NCI-H748 (cell line): Measurements from ENCODE around the gene GLP1R.

Experiments
- DNase-seq: peaks from one replicate; lab custom pipeline; 2025; ENCODE audit not compliant: unreplicated experiment; lab: John Stamatoyannopoulos, UW

GLP1R gene

DNA sequence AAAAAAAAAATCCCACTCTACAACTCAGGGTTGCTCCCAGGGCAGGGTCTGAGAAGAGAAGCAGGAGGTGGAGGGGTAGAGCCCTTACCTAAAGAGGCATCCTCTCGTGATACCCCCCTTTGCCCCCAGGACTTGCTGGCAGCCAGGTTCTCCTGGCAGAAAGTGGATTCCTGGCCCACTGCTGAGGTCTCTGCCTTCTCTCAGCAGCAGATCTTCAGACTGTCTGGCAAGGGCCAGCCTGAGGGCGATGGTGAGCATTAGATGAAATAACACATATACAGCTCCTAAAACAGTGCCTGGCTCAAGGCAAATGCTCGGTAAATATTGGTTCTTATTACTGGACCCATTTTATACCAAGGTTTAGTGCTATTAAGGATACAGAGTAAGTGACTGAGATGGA, 4.8 kb upstream of the GLP1R start:
- no peak for DNase-seq

DNA sequence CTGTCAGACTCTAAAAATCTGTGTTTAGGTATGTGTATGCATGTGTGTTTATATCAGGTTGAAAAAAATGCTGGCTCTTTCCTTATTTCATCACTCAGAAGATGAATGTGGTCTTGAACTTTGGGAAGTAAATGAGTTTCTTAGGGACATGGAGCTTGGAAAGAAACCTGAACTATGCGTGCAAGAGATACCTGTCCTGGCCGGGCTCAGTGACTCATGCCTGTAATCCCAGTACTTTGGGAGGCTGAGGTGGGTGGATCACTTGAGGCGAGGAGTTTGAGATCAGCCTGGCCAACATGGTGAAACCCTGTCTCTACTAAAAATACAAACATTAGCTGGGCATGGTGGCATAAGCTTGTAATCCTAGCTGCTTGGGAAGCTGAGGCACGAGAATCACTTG, 4.4 kb upstream of the GLP1R start:
- DNase-seq, result no peak

DNA sequence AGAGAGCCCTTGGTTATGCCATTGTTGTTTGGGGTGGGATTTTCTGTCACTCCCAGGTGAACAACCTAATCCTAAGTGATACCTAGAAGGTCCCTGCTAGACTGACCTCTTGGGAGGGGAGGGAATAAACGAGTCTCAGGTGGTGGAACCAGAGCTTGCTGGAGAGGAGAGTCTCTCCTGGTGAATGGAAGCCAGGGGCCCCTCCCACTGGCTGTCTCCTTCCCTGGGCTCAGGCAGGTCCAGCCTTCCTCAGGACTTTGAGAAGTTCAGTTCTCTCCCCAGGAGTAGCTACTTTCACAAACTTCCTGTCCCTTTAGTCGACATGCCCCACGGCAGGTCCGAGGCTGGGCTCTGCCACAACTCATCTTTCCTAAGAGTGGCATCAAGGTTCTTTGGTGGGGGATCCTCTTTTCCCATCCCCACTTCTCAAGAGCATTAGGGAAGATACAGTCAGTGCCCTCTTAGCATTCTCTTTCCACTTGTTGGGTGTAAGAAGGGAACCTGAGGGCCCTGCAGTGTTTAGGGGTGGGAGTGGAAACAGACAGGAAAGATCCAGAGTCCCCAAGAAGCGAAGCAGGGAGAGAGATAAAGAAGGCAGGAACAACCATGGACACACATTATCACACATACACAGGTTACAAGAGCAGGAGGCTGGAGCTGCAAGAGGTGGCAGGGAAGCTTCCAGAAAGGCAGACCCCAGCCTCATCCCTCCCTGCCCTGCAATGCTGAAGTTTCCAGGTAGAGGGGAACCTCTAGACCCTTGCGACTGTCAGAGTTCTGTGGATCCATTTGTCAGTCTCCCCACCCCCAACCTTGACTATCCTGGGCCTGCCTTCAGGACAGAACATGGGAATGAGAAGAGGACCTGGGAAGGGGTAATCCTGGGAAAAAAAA, 900 bp upstream of the GLP1R start:
- no peak for DNase-seq

DNA sequence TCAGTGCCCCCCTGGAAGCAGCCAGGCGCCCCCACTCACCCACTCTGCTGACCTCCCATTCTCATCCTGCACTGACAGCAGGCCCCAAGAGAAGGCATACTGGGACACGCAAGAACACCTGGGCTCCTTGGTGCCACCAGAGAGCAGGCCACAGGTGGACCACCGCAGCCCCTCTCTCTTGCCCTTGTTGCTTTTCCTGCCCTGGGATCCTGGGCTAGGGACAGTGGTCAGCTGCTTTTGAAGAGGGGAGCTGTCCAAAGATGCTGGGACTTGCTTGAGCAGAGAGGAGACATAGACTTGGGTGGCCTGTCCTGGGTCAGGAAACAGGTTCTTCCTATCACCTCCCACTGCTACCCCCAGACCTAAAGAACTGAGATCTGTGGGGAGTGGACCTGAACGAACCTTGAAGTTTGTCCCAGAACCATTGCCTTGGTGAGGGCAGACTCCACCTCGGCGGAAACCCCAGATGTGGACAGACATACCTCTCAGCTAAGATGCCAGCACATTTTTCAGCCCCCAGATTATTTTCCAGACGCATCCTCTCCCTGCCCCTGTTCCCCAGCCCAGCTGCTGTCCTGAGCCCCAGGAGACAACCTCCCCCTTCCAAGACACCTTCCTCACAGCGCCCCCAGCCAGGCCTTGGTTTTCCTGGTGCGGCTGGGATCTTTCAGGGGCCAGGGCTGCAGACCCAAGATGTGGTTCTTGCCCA, 1.1 kb downstream of the GLP1R start:
- DNase-seq, result no peak

DNA sequence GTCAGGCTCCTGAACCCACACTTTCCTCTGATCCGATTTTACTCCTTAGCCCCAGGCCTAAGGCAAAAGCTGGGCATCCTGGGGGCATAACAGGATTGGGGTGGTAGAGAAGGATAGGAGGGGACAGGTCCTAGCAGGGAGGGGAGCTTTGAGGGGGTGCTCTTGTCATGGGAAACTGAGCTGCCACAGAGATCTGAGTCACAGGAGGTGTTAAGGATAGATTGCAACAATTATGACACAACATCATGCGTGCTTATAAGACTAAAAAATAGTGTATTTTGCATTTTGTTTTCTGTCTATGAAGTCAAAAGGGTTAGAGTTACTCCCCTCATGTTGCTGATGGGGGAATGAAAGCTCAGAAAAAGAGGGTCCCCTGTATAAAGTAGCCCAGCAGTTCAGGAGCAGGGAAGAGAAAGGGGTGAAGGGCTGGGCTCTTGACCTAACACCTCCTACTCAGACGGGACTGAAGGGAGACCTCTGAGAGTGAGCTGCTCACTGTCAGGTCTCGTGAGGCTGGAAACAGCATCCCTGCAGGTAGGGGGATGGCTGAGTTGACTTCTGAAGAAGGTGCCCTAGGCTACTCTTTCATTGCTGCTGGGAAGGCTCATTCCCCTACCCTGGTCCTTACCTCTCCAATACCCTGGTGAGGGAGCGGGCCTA, 2.0 kb downstream of the GLP1R start:
- no peak for DNase-seq

DNA sequence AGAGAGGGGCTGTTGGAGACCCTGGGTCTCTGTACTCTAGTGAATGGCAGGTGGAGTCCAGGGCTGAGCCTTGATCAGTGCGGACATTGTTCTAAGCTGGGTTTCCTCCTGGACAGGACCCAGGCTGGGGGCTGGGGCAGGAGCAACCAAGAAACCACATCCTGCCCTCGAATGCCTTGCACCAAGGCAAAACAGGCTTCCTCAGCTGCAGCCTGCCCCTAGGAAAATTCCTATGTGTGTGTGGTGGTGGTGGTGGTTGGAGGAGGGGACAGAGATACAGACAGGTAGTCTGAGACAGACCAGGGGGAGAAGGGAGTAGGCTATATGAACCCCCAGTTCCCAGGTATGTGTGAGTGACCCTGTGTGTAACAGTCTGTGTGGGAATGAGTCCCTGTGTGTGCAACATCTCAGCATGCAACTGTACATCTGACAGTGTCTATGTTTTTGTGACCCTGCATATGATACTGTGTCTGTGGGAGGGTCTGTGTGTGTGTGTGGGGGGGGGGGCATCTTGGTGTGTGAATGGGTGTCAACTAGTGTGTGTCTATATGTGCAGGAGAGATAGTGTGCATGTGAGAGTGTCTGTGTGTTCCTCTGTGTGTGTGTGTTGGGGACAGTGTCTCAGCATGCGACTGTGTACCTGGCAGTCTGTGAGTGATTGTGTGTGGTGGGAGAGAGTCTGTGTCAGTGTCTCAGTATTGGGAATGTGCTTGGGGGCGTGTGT, 3.0 kb downstream of the GLP1R start:
- DNase-seq, result no peak

DNA sequence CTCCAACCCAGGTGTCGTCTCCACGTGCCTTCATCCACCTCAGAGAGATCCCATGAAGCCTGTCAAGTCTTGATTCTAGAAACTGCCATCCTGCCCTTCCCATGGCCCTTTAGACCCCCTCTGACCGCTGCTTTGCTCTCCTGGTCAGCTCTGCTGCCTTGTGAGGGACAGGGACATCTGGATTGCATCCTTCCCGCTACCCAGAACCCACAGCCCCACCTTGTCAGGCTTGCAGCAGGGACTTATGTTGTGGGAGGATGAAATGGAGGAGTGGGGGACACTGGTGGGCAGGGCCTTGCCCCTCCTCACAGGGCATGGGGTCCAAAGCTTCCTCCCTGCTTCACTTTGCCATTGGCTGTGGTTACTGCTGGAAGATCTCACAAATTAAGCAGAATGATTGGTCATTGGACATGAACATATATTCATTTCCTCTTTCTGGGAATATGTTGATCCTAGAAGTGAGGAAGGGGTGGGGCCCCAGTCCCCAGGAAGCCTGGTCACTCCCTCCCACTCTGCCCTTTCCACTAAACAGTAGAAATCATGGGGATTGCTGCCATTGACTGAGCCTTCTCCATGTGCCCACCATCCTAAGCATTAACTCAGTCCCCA, 4.5 kb downstream of the GLP1R start:
- no peak for DNase-seq

DNA sequence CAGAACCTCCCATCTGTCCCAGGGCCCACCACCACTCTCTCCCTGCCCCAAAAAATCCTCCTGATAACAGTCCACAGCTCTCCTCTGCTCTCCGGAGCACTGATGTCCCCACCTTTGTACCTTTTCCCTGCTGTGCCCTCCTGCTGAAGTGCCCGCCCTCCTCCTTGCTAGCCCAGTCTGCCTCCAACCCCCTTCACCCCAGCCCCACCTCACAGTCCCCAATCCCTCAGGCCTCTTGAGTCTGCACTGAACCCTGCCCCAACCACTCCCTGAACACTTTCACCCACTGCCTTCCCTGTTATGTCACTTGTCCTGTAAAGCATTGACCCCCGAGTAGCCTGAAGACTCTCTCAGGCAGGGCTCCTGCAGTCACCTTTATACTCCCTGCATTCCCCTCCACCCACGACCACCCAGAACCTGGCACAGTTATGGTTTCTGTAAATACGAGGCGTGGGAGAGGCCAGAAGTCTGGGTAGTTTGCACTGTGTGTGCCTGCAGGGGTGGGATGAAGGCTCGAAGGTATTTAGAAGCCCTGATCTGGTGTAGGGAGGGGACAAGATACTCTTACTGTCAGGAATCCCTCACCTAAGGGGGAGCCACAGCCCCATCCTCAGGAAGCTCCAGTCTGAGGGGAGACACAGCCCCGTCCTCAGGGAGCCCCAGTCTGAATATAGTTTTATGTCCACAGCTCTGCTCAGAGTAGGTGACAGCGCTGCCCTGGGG, 5.4 kb downstream of the GLP1R start:
- DNase-seq, result no peak

DNA sequence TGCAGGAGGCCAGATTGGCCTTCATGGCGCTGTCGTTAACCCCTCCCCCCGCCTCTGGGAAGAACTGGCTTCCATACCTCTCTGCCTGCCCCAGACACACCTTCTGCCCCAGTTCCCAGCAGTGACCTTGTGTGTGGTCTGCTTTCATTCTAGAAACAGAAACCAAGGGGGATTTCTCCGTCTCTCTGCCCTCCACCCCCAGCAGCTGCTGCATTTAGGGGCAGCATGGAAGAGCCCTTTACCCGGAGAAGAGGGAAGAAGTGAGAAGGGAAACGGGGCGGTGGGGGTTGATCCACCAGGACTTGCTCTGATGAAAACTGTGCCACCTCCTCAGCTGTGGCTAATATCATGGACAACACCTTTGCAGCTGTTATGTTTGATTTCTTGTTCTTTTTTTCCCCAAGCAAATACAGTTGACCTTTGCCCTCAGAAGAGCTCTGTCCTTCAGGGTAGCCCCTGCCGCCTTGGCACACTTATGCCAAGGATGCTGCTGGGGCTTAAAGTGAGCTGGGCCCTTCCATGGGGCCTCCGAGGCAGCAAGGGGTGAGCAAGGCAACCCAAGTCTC, 6.1 kb downstream of the GLP1R start:
- no peak for DNase-seq

DNA sequence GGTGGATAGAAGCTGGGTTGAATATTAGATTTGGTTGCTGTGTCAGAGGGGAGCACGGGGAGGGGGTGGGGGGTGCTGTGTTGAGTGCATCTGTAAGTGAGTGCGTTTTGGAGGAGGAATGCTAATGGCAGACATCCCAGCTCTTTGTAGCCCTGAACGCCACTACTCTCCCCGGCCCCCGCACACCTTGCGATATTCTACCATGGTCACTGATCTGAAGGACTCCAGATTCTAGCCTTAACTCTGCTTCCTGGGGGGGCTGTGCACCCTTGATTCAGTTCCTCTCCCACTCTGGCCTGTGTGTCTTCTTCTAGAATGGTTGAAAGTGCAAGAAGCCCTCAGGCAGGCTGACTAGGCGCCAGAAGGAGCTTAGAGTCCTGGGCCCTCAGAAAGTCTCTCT, 7.1 kb downstream of the GLP1R start:
- no peak for DNase-seq

DNA sequence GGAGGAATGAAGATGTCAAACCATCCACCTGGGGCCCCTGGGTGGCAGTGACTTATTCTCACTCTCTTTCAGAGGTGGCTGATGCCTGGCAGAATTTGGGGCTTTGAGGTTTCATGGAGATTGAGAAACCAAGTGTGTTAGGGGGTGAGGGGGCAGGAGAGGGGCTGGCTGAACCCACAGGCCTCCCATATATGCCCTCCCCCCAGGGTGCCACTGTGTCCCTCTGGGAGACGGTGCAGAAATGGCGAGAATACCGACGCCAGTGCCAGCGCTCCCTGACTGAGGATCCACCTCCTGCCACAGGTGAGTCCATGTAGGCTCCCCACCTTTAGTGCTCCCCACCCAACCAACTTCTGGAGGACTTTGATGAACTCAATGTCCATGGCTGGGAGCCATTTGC, 7.6 kb downstream of the GLP1R start:
- DNase-seq, result no peak

DNA sequence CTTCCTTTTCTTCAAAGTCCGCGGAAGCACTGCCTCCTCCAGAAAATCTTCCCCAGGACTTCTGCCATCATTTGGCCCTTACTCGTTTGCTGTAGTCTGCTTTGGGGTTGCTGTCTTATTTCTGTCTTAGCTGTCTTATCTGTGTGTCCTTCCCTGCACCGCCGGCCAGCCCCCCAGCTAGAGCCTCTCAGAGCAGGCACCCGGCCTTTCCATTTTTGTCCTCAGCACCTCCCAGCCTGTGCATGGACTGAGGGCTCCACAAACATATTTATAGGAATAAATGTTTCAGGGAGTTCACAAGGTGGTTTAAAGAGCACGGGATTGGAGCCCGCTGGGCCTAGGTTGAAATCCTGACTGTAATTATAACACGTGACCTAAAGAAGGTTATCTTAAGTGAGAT, 8.1 kb downstream of the GLP1R start:
- no peak for DNase-seq

DNA sequence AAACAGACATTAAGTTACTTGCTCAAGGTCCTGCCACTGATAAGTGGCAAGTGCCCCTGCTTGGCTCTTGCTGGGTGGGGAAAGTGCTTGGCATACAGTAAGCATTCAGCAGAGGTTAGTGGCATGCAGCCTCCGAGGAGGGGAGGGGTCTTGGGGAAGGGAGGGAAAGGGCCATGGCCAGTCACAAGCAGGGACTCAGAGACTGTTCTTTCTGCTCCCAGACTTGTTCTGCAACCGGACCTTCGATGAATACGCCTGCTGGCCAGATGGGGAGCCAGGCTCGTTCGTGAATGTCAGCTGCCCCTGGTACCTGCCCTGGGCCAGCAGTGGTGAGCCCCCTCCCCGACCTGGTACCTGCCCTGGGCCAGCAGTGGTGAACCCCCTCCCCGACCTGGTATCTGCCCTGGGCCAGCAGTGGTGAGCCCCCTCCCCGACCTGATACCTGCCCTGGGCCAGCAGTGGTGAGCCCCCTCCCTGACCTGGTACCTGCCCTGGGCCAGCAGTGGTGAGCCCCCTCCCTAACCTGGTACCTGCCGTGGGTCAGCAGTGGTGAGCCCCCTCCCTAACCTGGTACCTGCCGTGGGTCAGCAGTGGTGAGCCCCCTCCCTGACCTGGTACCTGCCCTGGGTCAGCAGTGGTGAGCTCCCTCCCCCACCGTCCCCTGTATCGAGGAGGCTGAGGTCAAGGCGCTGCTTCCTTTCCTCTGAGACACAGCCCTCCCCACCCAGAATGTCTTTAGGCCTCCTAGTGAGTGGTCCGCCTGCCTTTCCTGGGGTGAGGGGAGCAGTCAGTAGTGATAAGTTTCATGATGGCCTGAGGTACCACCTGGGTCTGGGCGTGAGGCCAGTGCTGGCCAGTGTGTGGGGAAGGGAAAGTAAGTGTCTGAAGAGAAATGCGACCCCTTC, 8.9 kb downstream of the GLP1R start:
- no peak for DNase-seq

DNA sequence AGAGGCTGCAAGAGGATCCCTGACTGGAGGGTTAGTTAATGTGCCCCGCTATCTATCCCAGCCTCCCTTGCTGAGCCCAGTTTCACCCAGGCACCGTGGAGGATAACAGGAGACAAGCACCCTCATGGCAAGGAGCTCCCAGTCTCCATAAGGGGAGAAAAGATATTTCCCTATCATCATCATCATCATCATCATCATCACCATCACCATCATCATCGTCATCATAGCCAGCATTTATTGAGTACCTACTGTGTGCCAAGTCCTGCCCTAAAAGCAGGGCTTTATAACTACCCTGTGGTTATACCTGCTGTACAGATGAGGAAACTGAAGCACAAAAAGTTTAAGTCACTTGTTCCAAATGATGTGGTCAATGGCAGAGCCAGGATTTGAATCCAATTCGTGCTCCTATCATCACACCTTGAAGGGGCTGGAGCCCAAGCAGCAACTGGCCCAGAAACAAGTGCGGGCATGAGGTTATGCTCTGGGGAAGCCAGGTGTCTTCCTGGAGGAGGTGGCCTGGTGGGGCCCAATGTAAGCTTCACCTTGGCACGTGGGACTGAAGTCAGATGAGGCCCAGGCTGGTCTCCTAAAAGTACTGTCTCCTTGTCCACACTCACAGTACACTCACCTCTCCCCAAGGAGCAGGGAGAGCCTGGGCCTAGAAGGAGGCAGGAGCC, 10.0 kb downstream of the GLP1R start:
- no peak for DNase-seq

DNA sequence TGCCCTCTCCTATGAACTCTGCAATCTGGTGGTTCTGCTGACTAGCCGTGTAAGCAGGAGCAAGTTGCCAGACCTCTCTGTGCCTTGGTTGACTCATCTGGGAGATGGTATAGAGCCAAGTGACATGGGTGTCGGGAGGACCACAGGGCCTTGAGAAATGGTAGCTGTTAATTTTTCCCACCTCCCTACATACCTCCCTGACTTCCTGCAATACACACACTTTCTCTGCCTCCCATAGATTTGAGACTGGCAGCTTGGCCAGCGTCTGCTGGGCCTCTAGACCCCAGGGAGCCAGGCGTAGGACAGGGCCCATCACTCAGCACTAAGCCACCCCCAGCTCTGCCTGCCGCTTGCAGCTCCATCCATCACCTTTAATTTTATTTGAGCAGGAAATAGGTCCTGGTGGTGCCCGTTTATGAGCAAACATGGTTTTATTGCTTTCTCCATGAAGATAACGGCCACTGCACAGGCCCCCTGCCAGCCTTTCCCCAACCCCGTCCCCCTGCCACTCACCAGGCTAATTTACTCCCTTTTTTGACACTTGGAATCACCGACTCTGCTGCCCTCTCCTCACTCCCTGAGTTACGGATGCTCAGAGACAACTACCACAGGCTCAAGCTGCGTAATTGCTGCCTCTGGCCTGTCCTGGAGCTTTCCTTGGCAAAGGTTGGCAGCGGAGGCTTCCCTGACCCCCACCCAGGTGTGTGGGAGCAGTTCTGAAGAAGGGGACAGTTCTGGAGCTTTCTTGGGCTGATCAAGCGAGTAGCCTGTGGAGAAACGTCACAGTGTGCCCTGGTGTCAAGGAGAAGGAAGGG, 11.1 kb downstream of the GLP1R start:
- DNase-seq, result peak; percentile 87

DNA sequence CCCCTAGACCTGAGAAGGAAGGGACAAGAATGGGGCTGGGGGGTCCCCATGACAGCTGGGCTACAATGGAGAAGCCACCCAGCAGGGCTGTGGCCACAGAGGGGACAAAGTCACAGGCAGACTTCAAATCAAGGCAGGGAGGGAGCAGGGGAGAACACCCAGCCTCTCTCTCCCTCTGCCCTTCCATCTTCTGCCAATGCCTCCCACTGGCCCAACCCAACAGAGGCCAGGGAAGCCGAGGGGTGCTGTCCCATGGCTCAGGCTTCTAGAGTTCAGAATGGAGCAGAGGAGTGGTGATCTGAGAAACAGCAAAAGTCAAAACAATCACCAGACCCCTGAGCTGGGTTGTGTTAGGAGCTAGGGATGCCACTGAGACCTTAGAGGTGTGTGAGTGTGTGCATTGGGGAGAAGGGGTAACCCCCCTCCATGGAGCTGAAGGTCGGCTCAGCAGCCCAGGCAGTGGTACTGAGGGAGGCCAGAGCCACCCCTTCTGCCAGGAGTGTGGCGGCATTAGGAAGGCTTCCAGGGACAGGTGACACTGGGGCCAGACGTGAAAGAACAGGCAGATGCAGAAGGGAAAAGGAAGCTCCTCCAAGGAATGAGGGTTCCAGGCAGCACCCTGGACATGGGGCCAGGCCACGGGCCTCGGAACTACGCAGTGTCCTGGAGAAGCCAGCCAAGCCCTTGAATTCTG, 12.0 kb downstream of the GLP1R start:
- no peak for DNase-seq

DNA sequence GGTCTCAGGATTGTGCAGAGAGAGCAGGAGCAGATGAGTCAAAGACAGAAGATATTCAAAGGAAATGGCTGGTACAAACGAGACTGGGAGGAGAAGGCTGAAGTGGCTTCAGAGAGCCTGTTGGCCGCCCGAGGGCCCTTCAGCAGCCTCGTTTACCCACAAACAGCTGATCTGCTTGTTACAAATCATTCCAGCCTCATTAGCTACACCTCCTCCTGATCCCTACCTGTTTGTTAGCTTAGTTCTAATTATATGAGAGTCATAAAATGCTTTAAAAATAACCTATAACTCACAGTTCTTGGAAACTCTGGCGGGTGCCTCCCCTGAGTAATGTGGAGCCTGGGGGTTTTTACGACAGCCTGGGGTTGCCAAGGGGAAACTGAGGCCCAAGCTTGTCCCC, 12.6 kb downstream of the GLP1R start:
- DNase-seq, result no peak
